GM21526 (cell line): ENCODE data around the gene SERGEF.
"Not testable (repeated sequence)": the region's sequence is repeated elsewhere in the genome, so short reads cannot be mapped to it uniquely, and the experiment has no call there.

Experiments
- ATAC-seq: cut with Tn5 transposase; IDR thresholded peaks from one replicate; pipeline ENCODE4 v1.9.1; 2021; ENCODE audit warnings: moderate library complexity; ENCODE audit not compliant: unreplicated experiment, low FRiP score

The SERGEF gene

GRCh38 chr11:17917556-17917955, 95.3 kb downstream of the SERGEF start:
- ATAC-seq, result no peak

GRCh38 chr11:17915500-17916143, 97.2 kb downstream of the SERGEF start:
- ATAC-seq, result no peak

- no peak for ATAC-seq
Measured at GRCh38 chr11:17914957-17915356, 97.9 kb downstream of the SERGEF start.

- ATAC-seq, result no peak
Measured at GRCh38 chr11:17907046-17907445, 105.8 kb downstream of the SERGEF start.

- no peak for ATAC-seq
Measured at GRCh38 chr11:17906436-17906835, 106.4 kb downstream of the SERGEF start.

GRCh38 chr11:17905477-17905876, 107.4 kb downstream of the SERGEF start:
- ATAC-seq, result peak; percentile 93

- ATAC-seq, result no peak
Measured at GRCh38 chr11:17901481-17901880, 111.4 kb downstream of the SERGEF start.

- ATAC-seq, result no peak
Measured at GRCh38 chr11:17898782-17899181, 114.1 kb downstream of the SERGEF start.

GRCh38 chr11:17898071-17898470, 114.8 kb downstream of the SERGEF start:
- ATAC-seq, result no peak

- ATAC-seq, result no peak
Measured at GRCh38 chr11:17897495-17897894, 115.4 kb downstream of the SERGEF start.

GRCh38 chr11:17896496-17897151, 116.2 kb downstream of the SERGEF start:
- not testable (repeated sequence) for ATAC-seq

GRCh38 chr11:17894929-17895658, 117.8 kb downstream of the SERGEF start:
- no peak for ATAC-seq

GRCh38 chr11:17892409-17892808, 120.4 kb downstream of the SERGEF start:
- ATAC-seq, result no peak

- no peak for ATAC-seq
Measured at GRCh38 chr11:17890325-17890724, 122.5 kb downstream of the SERGEF start.

- ATAC-seq, result no peak
Measured at GRCh38 chr11:17887779-17888178, 125.1 kb downstream of the SERGEF start.

GRCh38 chr11:17883946-17884345, 128.9 kb downstream of the SERGEF start:
- no peak for ATAC-seq

GRCh38 chr11:17883057-17883456, 129.8 kb downstream of the SERGEF start:
- ATAC-seq, result no peak

- no peak for ATAC-seq
Measured at GRCh38 chr11:17878743-17879142, 134.1 kb downstream of the SERGEF start.

GRCh38 chr11:17877886-17878285, 135.0 kb downstream of the SERGEF start:
- no peak for ATAC-seq

- ATAC-seq, result no peak
Measured at GRCh38 chr11:17876827-17877226, 136.0 kb downstream of the SERGEF start.

GRCh38 chr11:17875891-17876290, 137.0 kb downstream of the SERGEF start:
- no peak for ATAC-seq

GRCh38 chr11:17873586-17873985, 139.3 kb downstream of the SERGEF start:
- ATAC-seq, result no peak
